Astrocyte of the spinal cord (primary cell): ENCODE data around the gene CACTIN.
A peak's percentile ranks its signal among the peaks of the same experiment; 100 is the strongest.
"Not testable (repeated sequence)": the region's sequence is repeated elsewhere in the genome, so short reads cannot be mapped to it uniquely, and the experiment has no call there.

Experiments used
- DNase-seq: peaks from one replicate; pipeline ENCODE4 v3.0.0; 2011; ENCODE audit warnings: low read depth, low spot score
- H3K4me3 ChIP-seq: 2 replicates; pipeline ENCODE4 v1.5.1; 2011; ENCODE audit warnings: low read depth, mild to moderate bottlenecking, low read length, moderate library complexity
- CTCF ChIP-seq: IDR thresholded peaks from 2 replicates; pipeline ENCODE4 v1.5.1; 2012; ENCODE audit warnings: low read depth, mild to moderate bottlenecking, low read length, inconsistent platforms
- in situ Hi-C: cut with HindIII; loops from 2 replicates; pipeline ENCODE4 v1.10.0; 2017; ENCODE audit warnings: low sequenced_read_pairs

Gene CACTIN

GRCh38 chr19:3667766-3668165 lies 41.2 kb upstream of the CACTIN start:
- in situ Hi-C loops = no loop called here
- no peak for DNase-seq
- H3K4me3 ChIP-seq = no peak overlapping the region
- no peak for TF ChIP-seq CTCF

- no peak overlapping the region for H3K4me3 ChIP-seq
- TF ChIP-seq CTCF = no peak
- DNase-seq = no peak
- in situ Hi-C loops = no loop called here
Measured at GRCh38 chr19:3667037-3667638, 40.5 kb upstream of the CACTIN start.

- H3K4me3 ChIP-seq, in situ Hi-C loops, DNase-seq: not testable (repeated sequence)
Measured at GRCh38 chr19:3666545-3666856, 39.9 kb upstream of the CACTIN start.

GRCh38 chr19:3665681-3666544 lies 39.3 kb upstream of the CACTIN start:
- in situ Hi-C loops = no loop called here
- peak; percentile 87 for TF ChIP-seq CTCF
- H3K4me3 ChIP-seq = no peak overlapping the region
- DNase-seq = no peak

GRCh38 chr19:3664879-3665642 lies 38.5 kb upstream of the CACTIN start:
- no peak overlapping the region for H3K4me3 ChIP-seq
- DNase-seq = no peak
- in situ Hi-C loops = no loop called here
- TF ChIP-seq CTCF = no peak

- H3K4me3 ChIP-seq = no peak overlapping the region
- DNase-seq = no peak
- TF ChIP-seq CTCF = no peak
- in situ Hi-C loops = no loop called here
Measured at GRCh38 chr19:3663838-3664237, 37.2 kb upstream of the CACTIN start.
